ENCODE measurements around the gene SIRPB2. TPM values are rescaled to one million over a fixed set of nuclear protein-coding genes. Genes with fewer than 3 reads are reported as not detected.

The SIRPB2 gene
- total RNA-seq (not detected in 2 replicates), polyA plus RNA-seq (not detected in 2 replicates)

DNA sequence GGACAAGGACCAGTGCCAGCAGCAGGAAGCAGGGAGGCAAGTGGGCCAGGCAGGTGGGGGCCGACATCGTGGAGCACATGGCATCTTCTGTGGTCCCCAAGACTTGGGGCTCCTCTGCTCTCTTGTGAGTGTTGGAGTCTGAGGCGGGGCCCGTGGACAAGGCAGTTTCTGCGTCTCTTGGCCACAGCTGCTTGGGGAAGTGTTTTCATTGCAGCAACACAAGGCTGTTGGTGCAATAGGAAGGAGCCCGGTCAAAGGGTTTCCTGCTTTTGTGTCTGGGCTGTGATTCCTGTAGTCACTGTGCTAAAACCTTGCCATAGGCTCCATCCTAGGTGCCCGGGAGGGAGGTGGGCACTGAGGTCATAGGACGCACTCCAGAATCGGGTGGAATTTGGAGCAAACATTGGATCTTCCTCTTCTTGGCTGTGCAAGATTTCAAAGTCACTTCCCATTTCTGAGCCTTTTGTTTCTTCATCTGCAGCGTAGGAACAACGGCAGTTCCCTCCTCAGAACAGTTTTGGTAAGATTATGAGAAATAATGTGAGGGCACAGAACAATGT is at the start of gene SIRPB2:
SIRPB2 (minus strand) TSS at position 140 of the 560 bp plus-strand sequence; CDS start at position 79, 61 bp downstream.
- TF ChIP-seq EZH2 (IDR thresholded peaks at IDR 0.05; ENCODE audit: borderline replicate concordance) = no peak
- TF ChIP-seq EZH2phosphoT487 (IDR thresholded peaks at IDR 0.05; ENCODE audit: low read depth, severe bottlenecking, unreplicated experiment) = no peak
- TF ChIP-seq, protein P1, sequence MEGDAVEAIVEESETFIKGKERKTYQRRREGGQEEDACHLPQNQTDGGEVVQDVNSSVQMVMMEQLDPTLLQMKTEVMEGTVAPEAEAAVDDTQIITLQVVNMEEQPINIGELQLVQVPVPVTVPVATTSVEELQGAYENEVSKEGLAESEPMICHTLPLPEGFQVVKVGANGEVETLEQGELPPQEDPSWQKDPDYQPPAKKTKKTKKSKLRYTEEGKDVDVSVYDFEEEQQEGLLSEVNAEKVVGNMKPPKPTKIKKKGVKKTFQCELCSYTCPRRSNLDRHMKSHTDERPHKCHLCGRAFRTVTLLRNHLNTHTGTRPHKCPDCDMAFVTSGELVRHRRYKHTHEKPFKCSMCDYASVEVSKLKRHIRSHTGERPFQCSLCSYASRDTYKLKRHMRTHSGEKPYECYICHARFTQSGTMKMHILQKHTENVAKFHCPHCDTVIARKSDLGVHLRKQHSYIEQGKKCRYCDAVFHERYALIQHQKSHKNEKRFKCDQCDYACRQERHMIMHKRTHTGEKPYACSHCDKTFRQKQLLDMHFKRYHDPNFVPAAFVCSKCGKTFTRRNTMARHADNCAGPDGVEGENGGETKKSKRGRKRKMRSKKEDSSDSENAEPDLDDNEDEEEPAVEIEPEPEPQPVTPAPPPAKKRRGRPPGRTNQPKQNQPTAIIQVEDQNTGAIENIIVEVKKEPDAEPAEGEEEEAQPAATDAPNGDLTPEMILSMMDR (IDR thresholded peaks at IDR 0.05; ENCODE audit: poor library complexity) = no peak
- Histone ChIP-seq H4K20me1 (ENCODE audit: insufficient read depth, poor library complexity, severe bottlenecking) (no peaks in the 10 kb centered on the region), H3K4me2 (no peak within 1 kb of the TSS), H3K9me2 (replicated peaks; ENCODE audit: insufficient read depth) (no peaks in the 10 kb centered on the region), H3K4me1 (ENCODE audit: insufficient read depth) (no peaks in the 10 kb centered on the region), H2AFZ (no peak within 1 kb of the TSS), H3K79me2 (no peaks in the 10 kb centered on the region), H3K36me3 (replicated peaks; ENCODE audit: insufficient read depth, low read depth) (no peaks in the 10 kb centered on the region), H3K4me3 (no peak within 1 kb of the TSS), H3K27ac (no peak within 1 kb of the TSS), H3K27me3 (peaks cover 26% of the 10 kb centered on the region), H3K9me3 (ENCODE audit: low read depth) (no peaks in the 10 kb centered on the region)
- WGBS (ENCODE audit: low lambda C conversion rate, missing lambda C conversion rate) = 90% methylated on average over 11 of the region's 11 CpGs
- no peak for DNase-seq (ENCODE audit: low spot score)

DNA sequence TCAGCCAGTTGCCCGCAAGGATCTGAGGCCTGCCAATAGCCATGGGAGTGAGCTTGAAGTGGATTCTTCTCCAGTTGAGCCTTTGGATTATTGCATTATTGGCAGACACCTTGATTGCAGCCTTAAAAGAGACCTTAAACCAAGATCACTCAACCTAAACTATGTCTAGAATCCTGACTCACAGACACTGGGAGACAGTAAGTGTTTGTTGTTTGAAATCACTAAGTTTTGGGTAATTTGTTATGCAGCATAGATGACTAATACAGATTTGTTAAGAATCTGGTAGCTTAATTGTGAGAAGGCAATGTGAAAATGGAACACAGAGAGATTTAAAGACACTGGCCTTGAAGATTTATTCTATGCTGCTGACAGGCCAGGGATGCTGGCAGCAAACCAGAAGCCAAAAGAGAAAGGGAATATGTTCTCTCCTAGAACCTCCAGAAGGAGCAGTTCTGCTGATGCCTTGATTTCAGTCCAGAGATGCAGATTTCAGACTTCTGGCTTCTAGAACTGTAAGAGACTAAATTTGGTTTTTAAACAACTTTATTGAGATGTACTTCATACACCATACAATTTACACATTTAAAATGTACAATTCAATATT is 48.7 kb upstream of the SIRPB2 start:
- no peak overlapping the region for H3K4me3 ChIP-seq
- no peak overlapping the region for H3K27ac ChIP-seq
- H3K4me1 ChIP-seq (ENCODE audit: insufficient read depth) = no peaks in the 10 kb centered on the region
- H2AFZ ChIP-seq = no peak overlapping the region
- no peak overlapping the region for H3K4me2 ChIP-seq
- WGBS (ENCODE audit: low lambda C conversion rate, missing lambda C conversion rate) = 100% methylated on average over 1 of the region's 1 CpG
- no peaks in the 10 kb centered on the region for H3K36me3 ChIP-seq (replicated peaks; ENCODE audit: insufficient read depth, low read depth)
- no peaks in the 10 kb centered on the region for H3K9me2 ChIP-seq (replicated peaks; ENCODE audit: insufficient read depth)
- H4K20me1 ChIP-seq (ENCODE audit: insufficient read depth, poor library complexity, severe bottlenecking) = no peaks in the 10 kb centered on the region
- TF ChIP-seq EZH2 (IDR thresholded peaks at IDR 0.05; ENCODE audit: borderline replicate concordance) (no peak), EZH2phosphoT487 (IDR thresholded peaks at IDR 0.05; ENCODE audit: low read depth, severe bottlenecking, unreplicated experiment) (no peak)
- TF ChIP-seq, protein P1 (IDR thresholded peaks at IDR 0.05; ENCODE audit: poor library complexity) = no peak
- H3K79me2 ChIP-seq = no peaks in the 10 kb centered on the region
- peaks cover 3% of the 10 kb centered on the region for H3K27me3 ChIP-seq
- no peak for DNase-seq (ENCODE audit: low spot score)
- H3K9me3 ChIP-seq (ENCODE audit: low read depth) = no peaks in the 10 kb centered on the region

DNA sequence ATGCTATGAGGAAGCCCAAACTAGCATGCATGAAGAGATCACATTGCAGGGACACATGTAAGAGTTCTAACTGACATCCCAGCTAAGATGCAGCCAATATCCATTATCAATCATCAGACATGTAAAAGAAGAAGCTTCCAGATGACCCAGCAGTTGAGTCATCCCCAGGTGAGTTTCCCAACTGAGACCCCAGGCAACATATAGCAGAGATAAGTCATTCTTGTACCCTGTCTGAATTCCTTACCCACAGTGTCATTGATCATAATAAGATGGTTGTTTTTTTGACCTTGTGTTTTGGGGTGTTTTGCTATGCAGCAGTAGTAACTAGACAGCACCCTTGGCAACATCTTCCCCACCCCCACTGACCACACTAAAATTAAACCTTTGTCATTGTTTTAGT is 47.4 kb upstream of the SIRPB2 start:
- Histone ChIP-seq H3K79me2 (no peaks in the 10 kb centered on the region), H3K4me2 (no peak overlapping the region), H3K36me3 (replicated peaks; ENCODE audit: insufficient read depth, low read depth) (no peaks in the 10 kb centered on the region), H3K27me3 (peaks cover 3% of the 10 kb centered on the region), H4K20me1 (ENCODE audit: insufficient read depth, poor library complexity, severe bottlenecking) (no peaks in the 10 kb centered on the region), H3K27ac (no peak overlapping the region), H3K9me2 (replicated peaks; ENCODE audit: insufficient read depth) (no peaks in the 10 kb centered on the region), H3K9me3 (ENCODE audit: low read depth) (no peaks in the 10 kb centered on the region), H2AFZ (no peak overlapping the region), H3K4me1 (ENCODE audit: insufficient read depth) (no peaks in the 10 kb centered on the region), H3K4me3 (no peak overlapping the region)
- no peak for DNase-seq (ENCODE audit: low spot score)
- TF ChIP-seq EZH2phosphoT487 (IDR thresholded peaks at IDR 0.05; ENCODE audit: low read depth, severe bottlenecking, unreplicated experiment) (no peak), EZH2 (IDR thresholded peaks at IDR 0.05; ENCODE audit: borderline replicate concordance) (no peak)
- TF ChIP-seq, protein P1 (IDR thresholded peaks at IDR 0.05; ENCODE audit: poor library complexity) = no peak
